Activated naive CD4-positive, alpha-beta T cell (primary cell): ENCODE results near the gene CTXND2.
A peak's percentile ranks its signal among the peaks of the same experiment; 100 is the strongest.
"Not testable (repeated sequence)": the region's sequence is repeated elsewhere in the genome, so short reads cannot be mapped to it uniquely, and the experiment has no call there.

Experiments used
- DNase-seq, 4 experiments: peaks; one replicate each; lab custom pipeline; 2025; lab: John Stamatoyannopoulos, UW

Gene CTXND2

DNA sequence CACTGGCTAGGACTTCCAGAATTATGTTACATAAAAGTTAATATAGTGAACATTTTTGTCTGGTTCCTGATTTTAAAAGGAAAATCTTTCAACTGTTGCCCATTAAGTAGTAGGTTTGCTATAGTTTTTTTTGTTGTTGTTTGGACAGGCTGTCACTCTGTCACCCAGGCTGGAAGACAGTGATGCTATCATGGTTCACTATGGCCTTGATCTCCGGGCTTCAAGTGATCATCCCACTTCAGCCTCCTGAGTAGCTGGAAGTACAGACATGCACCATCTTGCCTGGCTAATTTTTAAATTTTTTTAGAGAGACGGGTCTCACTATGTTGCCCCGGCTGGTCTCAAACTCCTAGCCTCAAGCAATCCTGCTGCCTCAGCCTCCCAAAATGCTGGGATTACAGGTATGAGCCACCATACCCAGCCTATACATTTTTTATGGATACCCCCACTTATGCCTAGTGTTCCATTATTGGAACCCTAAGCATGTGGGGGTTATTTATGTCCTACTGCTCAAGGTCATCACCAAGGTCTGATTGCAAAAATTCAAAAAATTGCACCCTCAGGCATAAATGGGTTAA lies 6.5 kb downstream of the CTXND2 start:
- DNase-seq = no peak

- no peak for DNase-seq
Measured at GRCh38 chr1:150895618-150896017, 8.7 kb downstream of the CTXND2 start.

- not testable (repeated sequence) for DNase-seq
Measured at GRCh38 chr1:150899795-150900194, 12.9 kb downstream of the CTXND2 start.

DNA sequence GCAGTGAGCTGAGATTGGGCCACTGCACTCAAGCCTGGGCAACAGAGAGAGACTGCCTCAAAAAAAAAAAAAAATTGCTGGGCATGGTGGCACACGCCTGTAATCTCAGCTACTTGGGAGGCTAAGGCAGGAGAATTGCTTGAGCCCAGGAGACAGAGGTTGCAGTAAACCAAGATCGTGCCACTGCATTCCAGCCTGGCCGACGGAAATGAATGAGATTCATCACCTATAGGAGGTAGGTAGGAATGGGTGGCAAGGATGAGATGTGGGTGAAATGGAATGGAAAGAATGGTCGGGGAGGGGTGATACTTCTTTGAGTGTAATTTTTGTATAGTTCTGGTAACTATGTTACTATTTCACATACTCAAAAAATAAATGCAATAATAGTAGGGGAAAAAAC lies 15.4 kb downstream of the CTXND2 start:
- DNase-seq = no peak

- DNase-seq = no peak
Measured at GRCh38 chr1:150902751-150903150, 15.8 kb downstream of the CTXND2 start.

- DNase-seq = no peak
Measured at GRCh38 chr1:150905301-150905700, 18.4 kb downstream of the CTXND2 start.

DNA sequence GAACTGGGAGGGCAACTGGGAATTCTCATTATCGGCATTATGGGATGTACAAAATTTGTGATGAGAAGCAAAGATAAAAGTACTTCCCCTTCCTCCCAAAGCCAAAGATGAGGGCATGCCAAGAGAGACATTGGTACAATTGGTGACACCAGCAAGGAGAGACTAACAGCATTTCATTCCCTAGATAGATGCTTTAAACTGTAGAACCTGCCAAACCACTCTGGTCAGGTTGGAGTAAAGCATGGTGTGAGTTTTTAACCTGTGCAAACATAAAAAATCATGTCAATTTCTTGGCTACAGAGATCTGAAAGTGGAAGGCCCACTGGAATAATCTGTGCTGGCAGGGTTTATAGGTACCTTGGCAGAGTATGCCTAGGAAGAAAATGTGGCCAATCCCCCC lies 19.4 kb downstream of the CTXND2 start:
- no peak for DNase-seq

DNA sequence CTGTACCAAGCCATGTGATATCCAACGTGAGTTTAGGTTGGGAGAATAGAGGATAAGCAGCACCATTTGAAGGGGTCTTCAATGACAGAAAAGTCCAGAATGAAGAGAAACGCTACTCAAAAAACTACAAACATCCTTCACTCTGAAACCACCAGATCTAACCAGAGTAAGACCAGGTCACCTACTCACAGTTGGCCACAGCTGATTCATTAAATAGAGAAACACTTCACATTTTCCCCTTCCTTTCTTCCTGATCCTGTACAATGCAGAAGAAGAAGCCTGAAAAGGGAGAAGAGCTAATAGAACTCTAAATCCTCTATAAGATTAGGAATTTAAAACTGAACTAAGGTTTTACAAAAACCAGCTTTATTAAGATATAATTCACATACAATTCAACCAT lies 19.9 kb downstream of the CTXND2 start:
- DNase-seq = no peak

DNA sequence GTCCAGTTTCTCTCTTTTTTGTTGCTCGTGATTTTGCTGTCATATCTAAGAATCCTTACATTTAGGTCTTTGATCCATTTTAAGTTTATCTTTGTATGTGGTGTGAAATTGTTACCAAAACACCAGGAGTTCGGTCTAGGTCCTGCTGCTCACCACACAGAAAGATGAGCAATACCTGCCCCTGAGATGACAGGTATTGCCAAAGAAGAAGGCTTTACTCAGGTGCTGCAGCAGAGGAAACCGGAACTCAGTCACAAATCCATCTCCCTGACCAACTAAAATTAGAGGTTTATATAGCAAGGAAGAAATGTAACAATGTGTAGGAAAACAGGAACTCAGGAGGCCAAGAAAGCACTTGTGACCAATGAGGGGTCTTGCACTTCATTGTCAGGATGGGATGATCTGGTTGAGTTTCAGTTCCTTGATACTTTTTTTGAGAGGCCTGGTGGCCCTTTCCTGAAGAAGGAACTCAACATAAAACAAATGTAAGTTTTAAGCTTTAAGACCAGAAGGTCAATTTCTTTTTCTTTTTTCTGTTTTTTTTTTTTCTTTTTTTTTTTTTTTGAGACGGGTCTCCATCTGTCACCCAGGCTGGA lies 22.7 kb downstream of the CTXND2 start:
- DNase-seq = no peak

DNA sequence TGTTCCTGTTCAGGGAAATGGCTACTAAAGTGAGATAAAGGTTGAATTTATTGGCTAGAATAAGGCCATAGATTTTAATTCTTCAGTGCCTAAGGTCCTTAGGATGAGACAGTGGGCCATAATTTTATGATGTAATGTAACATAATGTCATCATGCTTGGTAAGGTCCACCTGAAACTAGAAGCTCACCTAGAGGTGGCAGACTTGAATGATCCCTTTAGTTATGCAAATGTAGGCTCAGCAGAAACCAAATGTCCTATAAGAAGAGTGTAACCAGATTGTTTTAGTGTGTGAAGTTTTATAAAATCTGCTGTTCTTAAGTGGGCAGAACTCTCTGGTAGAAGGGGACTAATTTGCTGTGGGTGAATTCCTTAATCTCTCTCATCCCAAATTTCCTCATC lies 25.7 kb downstream of the CTXND2 start:
- DNase-seq = no peak

GRCh38 chr1:150917387-150917786 lies 30.5 kb downstream of the CTXND2 start:
- no peak for DNase-seq

GRCh38 chr1:150922519-150922975 lies 35.6 kb downstream of the CTXND2 start:
- peak; percentile 13 to 58 (median 32) for DNase-seq

GRCh38 chr1:150925080-150925479 lies 38.1 kb downstream of the CTXND2 start:
- DNase-seq = no peak

DNA sequence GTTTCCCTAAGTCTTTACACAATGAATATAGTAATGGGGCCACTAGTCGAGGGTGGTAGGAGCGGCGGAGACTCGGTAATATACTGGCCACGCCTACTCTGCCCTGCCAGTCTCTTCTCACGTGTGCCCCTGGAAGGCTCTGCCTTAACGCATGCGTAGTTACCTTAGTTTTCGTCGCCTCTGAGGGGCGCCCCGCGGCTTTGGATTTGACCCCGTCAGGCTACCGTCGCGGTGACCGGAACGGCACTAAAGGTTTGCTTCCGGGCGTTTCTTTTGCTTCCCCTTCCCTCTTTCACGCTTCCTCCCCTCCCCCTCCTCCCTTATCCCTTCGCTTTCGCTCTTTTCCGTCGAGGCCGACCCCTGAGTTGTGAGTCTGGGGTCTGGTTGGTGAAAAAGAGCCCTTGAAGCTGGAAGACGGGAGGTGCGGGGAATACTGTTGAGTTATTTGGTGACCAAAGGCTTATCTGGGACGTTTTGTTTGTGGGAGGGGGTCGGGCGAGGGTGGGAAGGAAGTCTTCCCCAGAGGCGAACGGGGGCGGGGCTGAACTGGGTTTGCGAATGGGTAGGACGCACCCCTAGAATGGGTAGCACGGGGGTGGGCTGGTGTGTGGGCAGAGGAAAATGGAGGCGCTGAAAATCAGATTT lies 39.3 kb downstream of the CTXND2 start, which contains the start of gene SETDB1:
TSS of gene SETDB1 (plus strand) at position 267 of the 645 bp plus-strand sequence. CDS start 1,352 bp downstream, outside the sequence.
- peak; percentile 70 to 84 (median 79) for DNase-seq

- no peak for DNase-seq
Measured at GRCh38 chr1:150927624-150928023, 40.7 kb downstream of the CTXND2 start.

GRCh38 chr1:150928286-150928685 lies 41.4 kb downstream of the CTXND2 start:
- no peak for DNase-seq

DNA sequence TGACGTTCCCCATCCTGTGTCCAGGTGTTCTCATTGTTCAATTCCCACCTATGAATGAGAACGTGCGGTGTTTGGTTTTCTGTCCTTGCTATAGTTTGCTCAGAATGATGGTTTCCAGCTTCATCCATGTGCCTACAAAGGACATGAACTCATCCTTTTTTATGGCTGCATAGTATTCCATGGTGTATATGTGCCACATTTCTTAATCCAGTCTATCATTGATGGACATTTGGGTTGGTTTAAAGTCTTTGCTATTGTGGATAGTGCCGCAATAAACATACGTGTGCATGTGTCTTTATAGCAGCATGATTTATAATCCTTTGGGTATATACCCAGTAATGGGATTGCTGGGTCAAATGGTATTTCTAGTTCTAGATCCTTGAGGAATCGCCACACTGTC lies 41.8 kb downstream of the CTXND2 start:
- DNase-seq = not testable (repeated sequence)

GRCh38 chr1:150931773-150932172 lies 44.8 kb downstream of the CTXND2 start:
- DNase-seq = no peak

- DNase-seq = no peak
Measured at GRCh38 chr1:150944856-150945255, 57.9 kb downstream of the CTXND2 start.

DNA sequence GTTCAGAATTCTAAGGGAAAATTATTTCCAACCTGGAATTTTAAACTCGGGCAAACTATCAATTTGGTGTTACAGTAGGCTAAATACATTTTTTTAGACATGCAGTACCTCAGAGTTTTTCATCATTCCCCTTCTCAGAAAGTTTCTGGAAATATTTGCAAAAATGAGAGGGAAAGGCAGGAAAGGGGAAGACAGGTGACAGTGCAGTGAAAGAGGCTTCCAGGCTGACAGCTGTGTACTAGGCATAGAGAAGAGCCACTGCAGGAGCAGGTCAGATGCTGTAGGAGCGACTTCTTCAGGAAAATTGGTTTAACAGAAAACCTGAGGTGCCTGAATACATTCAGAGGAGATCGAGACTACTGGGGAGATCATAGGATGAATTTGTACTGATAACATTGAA lies 67.8 kb downstream of the CTXND2 start:
- DNase-seq = no peak

DNA sequence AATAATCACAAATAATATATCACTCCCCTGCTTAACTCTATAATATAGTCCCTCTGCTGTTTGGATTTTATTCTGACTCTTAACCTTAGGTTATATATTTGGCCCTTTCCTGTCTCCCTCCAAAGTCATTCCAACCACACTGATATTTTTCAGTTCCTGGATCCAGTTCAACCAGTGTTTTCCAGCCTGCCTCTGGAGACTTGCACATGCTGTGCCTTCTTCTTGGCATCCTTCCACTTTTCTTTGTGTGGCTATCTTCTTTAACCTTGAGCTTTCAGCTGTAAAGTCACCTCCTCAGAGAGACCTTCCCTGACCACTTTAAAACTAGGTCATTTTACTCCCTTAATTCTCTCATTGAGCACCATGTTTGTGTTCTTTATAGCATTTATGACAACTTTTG lies 68.3 kb downstream of the CTXND2 start:
- no peak for DNase-seq

DNA sequence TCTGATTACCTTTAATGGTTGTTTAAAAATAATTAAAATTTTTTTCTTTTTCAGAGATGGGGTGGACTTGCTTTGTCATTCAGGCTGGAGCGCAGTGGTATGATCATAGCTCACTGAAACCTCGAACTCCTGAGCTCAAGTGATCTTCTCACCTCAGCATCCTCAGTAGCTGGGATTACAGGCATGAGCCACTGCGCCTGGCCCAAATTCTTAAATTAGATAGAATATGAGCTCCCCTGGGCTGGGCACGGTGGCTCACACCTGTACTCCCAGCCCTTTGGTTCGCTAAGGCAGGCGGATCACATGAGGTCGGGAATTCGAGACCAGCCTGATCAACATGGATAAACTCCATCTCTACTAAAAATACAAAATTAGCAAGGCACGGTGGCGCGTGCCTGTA lies 70.7 kb downstream of the CTXND2 start:
- no peak for DNase-seq

- no peak for DNase-seq
Measured at GRCh38 chr1:150960646-150961045, 73.7 kb downstream of the CTXND2 start.
